Stimulated activated CD8-positive, alpha-beta memory T cell treated with anti-CD3 and anti-CD28 coated beads, Interleukin-12 subunit alpha, Interleukin-12 subunit beta, amount 100 ng/mL, for 1 hour (primary cell): Measurements from ENCODE around the gene MT1M.
"Not testable (repeated sequence)": the region's sequence is repeated elsewhere in the genome, so short reads cannot be mapped to it uniquely, and the experiment has no call there.

Source experiments
- DNase-seq: peaks from one replicate; pipeline ENCODE4 v3.0.0-alpha.2; 2020; ENCODE audit warnings: low read depth

MT1M gene

GRCh38 chr16:56608876-56609462 lies 23.5 kb upstream of the MT1M start:
- no peak for DNase-seq

GRCh38 chr16:56609463-56609921 lies 23.0 kb upstream of the MT1M start:
- DNase-seq = peak; percentile 60

GRCh38 chr16:56610017-56610608 lies 22.3 kb upstream of the MT1M start:
- peak; percentile 53 for DNase-seq

- no peak for DNase-seq
Observed at GRCh38 chr16:56610609-56611111, 21.8 kb upstream of the MT1M start.

- no peak for DNase-seq
Observed at GRCh38 chr16:56611281-56611833, 21.1 kb upstream of the MT1M start.

- DNase-seq = no peak
Observed at GRCh38 chr16:56613706-56614105, 18.8 kb upstream of the MT1M start.

GRCh38 chr16:56614549-56614991 lies 17.9 kb upstream of the MT1M start:
- DNase-seq = no peak

- DNase-seq = no peak
Observed at GRCh38 chr16:56615353-56615752, 17.1 kb upstream of the MT1M start.

- no peak for DNase-seq
Observed at GRCh38 chr16:56616608-56617211, 15.7 kb upstream of the MT1M start.

GRCh38 chr16:56617212-56618085 lies 15.0 kb upstream of the MT1M start:
- no peak for DNase-seq

- DNase-seq = no peak
Observed at GRCh38 chr16:56618138-56618537, 14.3 kb upstream of the MT1M start.

- DNase-seq = no peak
Observed at GRCh38 chr16:56620339-56620897, 12.0 kb upstream of the MT1M start.

- not testable (repeated sequence) for DNase-seq
Observed at GRCh38 chr16:56621665-56622445, 10.6 kb upstream of the MT1M start.

GRCh38 chr16:56623184-56623583 lies 9.3 kb upstream of the MT1M start:
- DNase-seq = not testable (repeated sequence)

GRCh38 chr16:56623637-56624036 lies 8.8 kb upstream of the MT1M start:
- no peak for DNase-seq

GRCh38 chr16:56625140-56625942 lies 7.1 kb upstream of the MT1M start, which contains the start of gene MT1E:
Gene MT1E, plus strand, starts transcription at chr16:56625781. Its CDS starts 71 bp downstream, at chr16:56625852.
- no peak for DNase-seq

GRCh38 chr16:56625943-56626654 lies 6.4 kb upstream of the MT1M start:
- DNase-seq = no peak

- DNase-seq = no peak
Observed at GRCh38 chr16:56626685-56627084, 5.8 kb upstream of the MT1M start.
